Suprapubic skin (tissue), 4 donors: ENCODE measurements around the gene NUDT1. TPM values are rescaled to one million over a fixed set of nuclear protein-coding genes. Genes with fewer than 3 reads are reported as not detected.

Source experiments
- DNase-seq, 2 donors: peaks; one replicate each; pipeline ENCODE4 v3.0.0-alpha.2; 2019; ENCODE audit warnings: low spot score in 2 of 2
- H3K27ac ChIP-seq: fragments of 200-600 bp; sonication (generic); one replicate; pipeline ENCODE4 v1.5.1; 2019
- H3K27me3 ChIP-seq: fragments of 200-600 bp; sonication (generic); one replicate; pipeline ENCODE4 v1.5.1; 2019
- H3K36me3 ChIP-seq: fragments of 200-600 bp; sonication (generic); one replicate; pipeline ENCODE4 v1.5.1; 2019
- H3K4me1 ChIP-seq: fragments of 200-600 bp; sonication (generic); one replicate; pipeline ENCODE4 v1.5.1; 2019
- H3K4me3 ChIP-seq: fragments of 200-600 bp; sonication (generic); one replicate; pipeline ENCODE4 v1.5.1; 2019; ENCODE audit warnings: mild to moderate bottlenecking
- H3K9me3 ChIP-seq: fragments of 200-600 bp; sonication (generic); one replicate; pipeline ENCODE4 v1.5.1; 2019
- EP300 ChIP-seq: sonication (generic); formaldehyde crosslinking; IDR thresholded peaks from one replicate; pipeline ENCODE4 v1.6.1; 2017; ENCODE audit warnings: antibody characterized with exemption
- POLR2A ChIP-seq, 2 donors: fragments of 450-650 bp; IDR thresholded peaks; one replicate each; pipeline ENCODE4 v1.6.1; 2017; ENCODE audit warnings: antibody characterized with exemption in 2 of 2, mild to moderate bottlenecking in 2 of 2, moderate library complexity in 2 of 2
- POLR2AphosphoS5 ChIP-seq, 3 donors: sonication (generic); formaldehyde crosslinking; IDR thresholded peaks; one replicate each; pipeline ENCODE4 v1.6.1; 2017; ENCODE audit warnings: antibody characterized with exemption in 3 of 3
- WGBS: methylation state at CpG from one replicate; pipeline ENCODE4 v1.1.5; 2018; 5-methylcytosine and 5-hydroxymethylcytosine counted together
- total RNA-seq, 4 donors: library from RNA; depleted of rRNA; stranded (reverse); fragments of >200 nt; gene quantifications; one replicate each; pipeline ENCODE4 v1.1.0, GENCODE V29; 2016
- TF ChIP-seq, protein P1 (sequence below), 2 donors: fragments of 200-600 bp in 1 of 2; fragments of 450-650 bp in 1 of 2; sonication (generic) in 1 of 2; IDR thresholded peaks; one replicate each; pipeline ENCODE4 v1.5.1; 2016 to 2019; ENCODE audit warnings: antibody characterized with exemption in 2 of 2, mild to moderate bottlenecking in 1 of 2, moderate library complexity in 1 of 2

NUDT1 gene
- total RNA-seq, 4 donors from 2014 or later = 24.1 to 39.4 (median 28.3) TPM

- TF ChIP-seq, protein P1, sequence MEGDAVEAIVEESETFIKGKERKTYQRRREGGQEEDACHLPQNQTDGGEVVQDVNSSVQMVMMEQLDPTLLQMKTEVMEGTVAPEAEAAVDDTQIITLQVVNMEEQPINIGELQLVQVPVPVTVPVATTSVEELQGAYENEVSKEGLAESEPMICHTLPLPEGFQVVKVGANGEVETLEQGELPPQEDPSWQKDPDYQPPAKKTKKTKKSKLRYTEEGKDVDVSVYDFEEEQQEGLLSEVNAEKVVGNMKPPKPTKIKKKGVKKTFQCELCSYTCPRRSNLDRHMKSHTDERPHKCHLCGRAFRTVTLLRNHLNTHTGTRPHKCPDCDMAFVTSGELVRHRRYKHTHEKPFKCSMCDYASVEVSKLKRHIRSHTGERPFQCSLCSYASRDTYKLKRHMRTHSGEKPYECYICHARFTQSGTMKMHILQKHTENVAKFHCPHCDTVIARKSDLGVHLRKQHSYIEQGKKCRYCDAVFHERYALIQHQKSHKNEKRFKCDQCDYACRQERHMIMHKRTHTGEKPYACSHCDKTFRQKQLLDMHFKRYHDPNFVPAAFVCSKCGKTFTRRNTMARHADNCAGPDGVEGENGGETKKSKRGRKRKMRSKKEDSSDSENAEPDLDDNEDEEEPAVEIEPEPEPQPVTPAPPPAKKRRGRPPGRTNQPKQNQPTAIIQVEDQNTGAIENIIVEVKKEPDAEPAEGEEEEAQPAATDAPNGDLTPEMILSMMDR (IDR thresholded peaks at IDR 0.05) = no peak
- TF ChIP-seq POLR2AphosphoS5 (IDR thresholded peaks at IDR 0.05) = no peak
- TF ChIP-seq POLR2A (IDR thresholded peaks at IDR 0.05) = no peak
- no peak for TF ChIP-seq EP300
- Histone ChIP-seq H3K36me3 (peaks cover 5% of the 10 kb centered on the region), H3K27me3 (no peaks in the 10 kb centered on the region), H3K27ac (no peak overlapping the region), H3K9me3 (no peaks in the 10 kb centered on the region), H3K4me3 (no peak overlapping the region), H3K4me1 (peaks cover 4% of the 10 kb centered on the region)
- DNase-seq = no peak
- WGBS = 93% methylated on average over 6 of the region's 6 CpGs
Measured at GRCh38 chr7:2290877-2291276, 48.9 kb downstream of the NUDT1 start.

DNA sequence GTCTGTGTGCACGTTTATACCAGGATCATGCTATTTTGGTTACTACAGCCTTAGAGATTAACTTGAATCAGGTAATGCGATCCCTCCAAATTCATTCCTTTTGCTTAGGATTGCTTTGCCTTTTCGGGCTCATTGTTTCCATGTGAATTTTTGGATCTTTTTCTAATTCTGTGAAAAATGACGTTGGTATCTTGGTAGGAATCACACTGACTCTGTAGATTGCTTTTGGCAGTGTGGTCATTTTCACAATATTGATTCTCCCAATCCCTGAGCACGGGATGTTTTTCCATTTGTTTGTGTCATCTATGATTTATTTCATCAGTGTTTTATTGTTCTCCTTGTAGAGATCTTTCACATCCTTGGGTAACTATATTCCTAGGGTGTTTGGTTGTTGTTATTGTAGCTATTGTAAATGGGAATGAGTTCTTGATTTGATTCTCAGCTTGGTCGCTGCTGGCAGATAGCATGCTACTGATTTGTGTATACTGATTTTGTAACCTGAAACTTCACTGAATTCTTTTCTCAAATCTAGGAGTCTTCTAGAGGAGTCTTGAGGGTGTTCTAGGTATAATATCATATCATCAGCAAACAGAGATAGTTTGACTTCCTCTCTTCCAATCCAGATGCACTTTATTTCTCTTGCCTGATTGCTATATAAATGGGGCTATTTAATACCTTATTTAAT lies 54.1 kb downstream of the NUDT1 start:
- Histone ChIP-seq H3K4me1 (peaks cover 15% of the 10 kb centered on the region), H3K9me3 (no peaks in the 10 kb centered on the region), H3K27me3 (no peaks in the 10 kb centered on the region), H3K27ac (no peak overlapping the region), H3K36me3 (no peaks in the 10 kb centered on the region), H3K4me3 (no peak overlapping the region)
- TF ChIP-seq POLR2AphosphoS5 (IDR thresholded peaks at IDR 0.05) (no peak), EP300 (no peak), POLR2A (IDR thresholded peaks at IDR 0.05) (no peak)
- TF ChIP-seq, protein P1 (IDR thresholded peaks at IDR 0.05) = no peak
- no peak for DNase-seq
- 76% methylated on average over 6 of the region's 6 CpGs for WGBS

- H3K27ac ChIP-seq = no peak overlapping the region
- no peaks in the 10 kb centered on the region for H3K9me3 ChIP-seq
- no peak overlapping the region for H3K4me3 ChIP-seq
- DNase-seq = no peak
- peaks cover 15% of the 10 kb centered on the region for H3K4me1 ChIP-seq
- no peak for TF ChIP-seq POLR2A (IDR thresholded peaks at IDR 0.05)
- TF ChIP-seq, protein P1 (IDR thresholded peaks at IDR 0.05) = no peak
- no peaks in the 10 kb centered on the region for H3K27me3 ChIP-seq
- H3K36me3 ChIP-seq = no peaks in the 10 kb centered on the region
- WGBS = 90% methylated on average over 6 of the region's 6 CpGs
Measured at GRCh38 chr7:2296832-2297231, 54.8 kb downstream of the NUDT1 start.

DNA sequence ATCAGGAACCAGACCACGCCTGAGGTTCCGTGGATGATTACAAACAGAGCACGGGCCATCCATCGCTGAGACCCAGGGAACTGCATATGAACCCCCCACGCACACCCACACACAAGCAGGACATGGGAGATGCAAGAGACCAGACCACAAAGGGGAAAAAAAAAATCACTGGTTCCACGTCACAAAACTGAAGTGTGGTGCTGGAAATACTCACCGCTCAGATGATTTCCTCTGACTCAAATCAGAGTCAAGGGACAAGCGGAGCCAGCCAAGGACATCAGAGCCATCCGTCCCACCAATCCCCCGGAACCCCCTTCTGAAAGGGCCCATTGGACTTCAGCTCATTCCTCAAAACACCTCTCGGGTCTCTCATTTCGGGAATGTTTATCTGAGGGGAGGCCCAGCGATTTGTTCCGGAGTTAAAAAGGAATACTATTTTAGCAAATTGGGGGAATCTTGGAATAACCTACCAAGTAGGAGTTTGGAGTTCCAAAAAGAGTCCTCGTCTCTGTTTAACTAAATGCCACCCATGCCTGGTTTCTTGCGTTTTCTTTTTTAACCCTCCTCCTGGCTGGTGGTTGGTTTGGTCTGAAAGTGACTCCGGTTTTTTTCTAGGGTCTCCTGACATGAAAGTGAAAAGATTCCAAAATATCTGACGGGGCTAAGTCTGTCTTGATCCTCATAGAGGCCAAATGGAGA lies 57.3 kb downstream of the NUDT1 start:
- WGBS = 59% methylated on average over 17 of the region's 18 CpGs
- TF ChIP-seq POLR2A (IDR thresholded peaks at IDR 0.05) (no peak), POLR2AphosphoS5 (IDR thresholded peaks at IDR 0.05) (no peak), EP300 (no peak)
- TF ChIP-seq, protein P1 (IDR thresholded peaks at IDR 0.05) = no peak
- Histone ChIP-seq H3K36me3 (no peaks in the 10 kb centered on the region), H3K4me3 (no peak overlapping the region), H3K27me3 (no peaks in the 10 kb centered on the region), H3K4me1 (peaks cover 15% of the 10 kb centered on the region), H3K9me3 (no peaks in the 10 kb centered on the region), H3K27ac (peak overlapping the region; percentile 82)
- peak in 1 of 2 donors; percentile 67 for DNase-seq

- TF ChIP-seq POLR2AphosphoS5 (IDR thresholded peaks at IDR 0.05) = no peak
- no peak for TF ChIP-seq EP300
- TF ChIP-seq, protein P1 (IDR thresholded peaks at IDR 0.05) = no peak
- no peak for TF ChIP-seq POLR2A (IDR thresholded peaks at IDR 0.05)
- no peak for DNase-seq
- Histone ChIP-seq H3K4me1 (peaks cover 21% of the 10 kb centered on the region), H3K27me3 (no peaks in the 10 kb centered on the region), H3K4me3 (no peak overlapping the region), H3K27ac (peak overlapping the region; percentile 82), H3K36me3 (no peaks in the 10 kb centered on the region), H3K9me3 (no peaks in the 10 kb centered on the region)
- WGBS = 46% methylated on average over 9 of the region's 9 CpGs
Measured at GRCh38 chr7:2299870-2300512, 58.0 kb downstream of the NUDT1 start.
